Right lobe of liver (tissue), 4 donors: ENCODE results near the gene NCAPH2.

Experiments
- CTCF ChIP-seq, 4 donors: fragments of 200-600 bp in 3 of 4; fragments of 450-650 bp in 1 of 4; IDR thresholded peaks; one replicate each; pipeline versions ENCODE4 v1.5.1 to v1.8.0; 2016 to 2022; ENCODE audit warnings: antibody characterized with exemption in 4 of 4, mild to moderate bottlenecking in 2 of 4
- POLR2A ChIP-seq: fragments of 450-650 bp; IDR thresholded peaks from one replicate; pipeline ENCODE4 v1.6.1; 2017; ENCODE audit warnings: antibody characterized with exemption, mild to moderate bottlenecking
- donor health status: DM: no; HTN: no; CAD: no.
- donor health status: DM: no; HTN: no; CAD: no.
- donor health status: DM: no; HTN: yes; CAD: no.

GRCh38 chr22:50483106-50483505, 24.9 kb upstream of the NCAPH2 start:
- TF ChIP-seq CTCF (IDR thresholded peaks at IDR 0.05) = no peak
- TF ChIP-seq POLR2A = no peak
